KOPT-K1 (cell line): ENCODE measurements around the gene PLIN4.

Experiments used
- H3K27ac ChIP-seq: fragments of 200-600 bp; sonication (generic); 2 replicates; pipeline ENCODE4 v1.5.1; 2016; ENCODE audit warnings: antibody characterized with exemption, mild to moderate bottlenecking, low read depth, low read length; ENCODE audit not compliant: poor library complexity, severe bottlenecking
- H3K36me3 ChIP-seq: fragments of 200-600 bp; sonication (generic); 2 replicates; pipeline ENCODE4 v1.5.1; 2017; ENCODE audit warnings: antibody characterized with exemption, mild to moderate bottlenecking, low read length, moderate library complexity; ENCODE audit not compliant: insufficient read depth
- H3K9me3 ChIP-seq: fragments of 200-600 bp; sonication (generic); 2 replicates; pipeline ENCODE4 v1.5.1; 2017; ENCODE audit warnings: antibody characterized with exemption, low read length, mild to moderate bottlenecking; ENCODE audit not compliant: insufficient read depth, poor library complexity, severe bottlenecking

The PLIN4 gene

GRCh38 chr19:4522291-4523002, 4.2 kb upstream of the PLIN4 start:
- Histone ChIP-seq H3K36me3 (no peaks in the 10 kb centered on the region), H3K9me3 (no peaks in the 10 kb centered on the region), H3K27ac (no peak overlapping the region)

- H3K9me3 ChIP-seq: no peaks in the 10 kb centered on the region
- no peak overlapping the region for H3K27ac ChIP-seq
- H3K36me3 ChIP-seq: no peaks in the 10 kb centered on the region
Measured at GRCh38 chr19:4521888-4522242, 3.6 kb upstream of the PLIN4 start.

DNA sequence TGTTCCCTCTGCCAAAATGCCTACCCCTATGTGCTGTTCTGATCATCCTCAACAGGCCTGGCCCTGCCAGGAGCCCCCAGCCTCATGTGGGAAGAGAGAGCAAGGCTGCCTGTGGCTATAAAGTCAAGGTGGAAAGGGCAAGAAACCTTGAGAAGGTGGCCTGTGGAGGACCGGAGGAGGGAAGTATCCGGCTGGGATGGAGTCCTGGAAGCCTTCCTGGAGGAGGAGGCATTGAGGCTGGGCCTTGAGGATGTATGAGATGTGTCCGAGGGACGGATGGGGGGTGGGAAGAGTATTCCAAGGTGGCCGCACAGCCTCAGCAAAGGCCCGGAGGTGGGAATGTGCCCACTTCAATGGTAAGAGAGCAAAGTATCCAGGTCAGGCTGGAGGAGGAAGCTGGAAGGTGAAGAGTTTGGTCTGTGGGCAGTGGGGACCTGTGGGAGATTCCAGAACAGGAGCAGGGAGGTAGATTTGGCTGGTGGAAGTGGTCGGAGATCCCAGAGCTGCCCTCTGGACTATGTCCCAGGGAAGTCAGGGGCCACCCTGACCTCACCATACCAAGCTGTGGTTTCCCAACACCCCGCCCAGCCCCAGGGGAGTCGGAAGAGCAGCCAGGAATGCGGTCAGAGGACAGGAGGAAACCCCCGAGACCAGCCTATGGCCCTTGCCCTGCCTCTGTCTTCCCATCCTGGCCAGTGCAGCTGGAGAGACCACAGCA, 3.0 kb upstream of the PLIN4 start:
- Histone ChIP-seq H3K9me3 (no peaks in the 10 kb centered on the region), H3K27ac (no peak overlapping the region), H3K36me3 (no peaks in the 10 kb centered on the region)

DNA sequence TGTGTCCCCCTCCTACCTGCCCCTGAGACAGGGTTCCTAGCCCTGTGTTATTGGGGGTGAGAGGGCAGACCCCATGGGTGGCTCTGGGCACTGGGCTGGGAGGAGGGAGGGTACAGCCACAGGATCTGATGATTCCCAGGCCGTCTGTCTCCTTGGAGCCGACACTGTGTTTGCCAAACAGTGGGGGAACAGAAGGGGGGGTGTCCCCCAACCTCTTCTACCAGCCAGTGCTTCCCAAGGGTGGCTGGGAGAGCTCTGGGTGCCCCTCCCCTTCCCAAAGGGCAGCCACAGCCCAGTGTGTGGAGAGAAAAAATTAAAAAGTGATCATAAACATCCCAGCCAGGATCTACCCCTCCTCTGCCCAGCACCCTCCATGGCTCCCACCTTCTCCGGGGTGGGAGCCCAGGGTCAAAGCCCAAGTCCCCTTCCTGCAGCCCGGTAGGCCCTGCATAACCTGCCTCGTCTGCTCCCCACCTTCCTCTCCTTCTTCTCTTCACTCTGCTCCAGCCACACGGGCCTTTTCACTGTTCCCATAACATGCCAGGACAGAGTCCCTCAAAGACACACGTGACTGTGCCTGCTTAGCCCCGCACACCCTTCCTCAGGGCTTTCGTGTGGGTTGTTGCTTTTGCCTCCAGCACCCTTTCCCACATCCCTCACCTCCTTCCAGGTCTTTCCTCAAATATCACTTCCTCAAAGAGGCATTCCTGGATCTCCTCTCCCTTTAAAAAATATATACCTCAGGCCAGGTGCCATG, 1.4 kb upstream of the PLIN4 start:
- Histone ChIP-seq H3K36me3 (no peaks in the 10 kb centered on the region), H3K9me3 (no peaks in the 10 kb centered on the region), H3K27ac (no peak overlapping the region)

- H3K27ac ChIP-seq: no peak overlapping the region
- no peaks in the 10 kb centered on the region for H3K9me3 ChIP-seq
- no peaks in the 10 kb centered on the region for H3K36me3 ChIP-seq
Measured at GRCh38 chr19:4519172-4519496, 848 bp upstream of the PLIN4 start.

GRCh38 chr19:4517451-4518057, 732 bp downstream of the PLIN4 start:
- Histone ChIP-seq H3K36me3 (no peaks in the 10 kb centered on the region), H3K27ac (no peak overlapping the region), H3K9me3 (no peaks in the 10 kb centered on the region)

- no peak overlapping the region for H3K27ac ChIP-seq
- H3K9me3 ChIP-seq: no peaks in the 10 kb centered on the region
- no peaks in the 10 kb centered on the region for H3K36me3 ChIP-seq
Measured at GRCh38 chr19:4516939-4517300, 1.4 kb downstream of the PLIN4 start.

DNA sequence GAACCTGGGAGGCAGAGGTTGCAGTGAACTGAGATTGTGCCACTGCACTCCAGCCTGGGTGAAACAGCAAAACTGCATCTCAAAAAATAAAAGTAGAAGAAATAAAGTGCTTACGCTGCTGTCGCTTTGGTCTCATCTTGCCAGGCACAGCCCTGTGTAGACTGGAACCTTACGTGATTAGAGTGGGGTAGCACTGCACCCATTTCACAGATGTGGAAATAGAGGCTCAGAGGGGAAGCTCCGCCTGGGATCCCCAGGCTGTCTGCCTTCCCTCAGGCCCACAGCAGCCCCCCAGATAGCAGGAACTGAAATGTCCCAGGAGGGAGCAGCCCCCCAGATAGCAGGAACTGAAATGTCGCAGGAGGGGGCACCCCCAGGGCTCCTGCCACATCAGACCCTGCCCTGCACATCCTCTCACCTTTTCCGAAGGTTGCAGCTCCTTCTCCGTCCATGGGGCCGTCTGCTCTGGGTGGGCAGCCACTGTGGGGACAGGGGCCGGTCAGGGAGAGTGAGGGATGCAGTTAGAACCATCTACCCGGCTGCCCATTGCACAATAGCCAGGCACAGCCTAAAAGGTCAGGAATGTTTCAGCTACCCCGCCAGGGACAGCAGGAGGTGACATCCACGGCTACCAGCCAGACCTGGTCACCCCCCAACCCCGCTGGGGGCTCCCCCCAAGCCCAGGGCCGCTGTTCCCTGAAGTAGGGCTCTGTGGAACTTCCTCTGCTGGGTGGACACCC, 1.9 kb downstream of the PLIN4 start:
- Histone ChIP-seq H3K9me3 (no peaks in the 10 kb centered on the region), H3K27ac (no peak overlapping the region), H3K36me3 (no peaks in the 10 kb centered on the region)

- no peaks in the 10 kb centered on the region for H3K9me3 ChIP-seq
- no peaks in the 10 kb centered on the region for H3K36me3 ChIP-seq
- H3K27ac ChIP-seq: no peak overlapping the region
Measured at GRCh38 chr19:4515732-4516131, 2.6 kb downstream of the PLIN4 start.

GRCh38 chr19:4513248-4513647, 5.0 kb downstream of the PLIN4 start:
- no peaks in the 10 kb centered on the region for H3K36me3 ChIP-seq
- H3K27ac ChIP-seq: no peak overlapping the region
- no peaks in the 10 kb centered on the region for H3K9me3 ChIP-seq

DNA sequence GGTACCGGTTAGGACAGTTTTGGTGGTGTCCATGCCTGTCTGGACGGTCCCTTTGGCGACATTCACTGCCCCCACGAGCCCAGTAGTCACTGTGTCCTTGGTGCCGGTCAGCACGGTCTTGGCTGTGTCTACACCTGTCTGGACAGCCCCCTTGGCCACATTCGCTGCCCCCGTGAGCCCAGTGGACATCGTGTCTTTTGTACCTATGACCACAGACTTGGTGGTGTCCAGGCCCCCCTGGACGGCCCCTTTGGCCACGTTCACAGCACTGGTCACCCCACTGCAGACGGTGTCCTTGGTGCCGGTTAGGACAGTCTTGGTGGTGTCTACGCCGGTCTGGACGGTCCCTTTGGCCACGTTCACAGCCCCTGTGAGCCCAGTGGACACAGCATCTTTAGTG, 6.2 kb downstream of the PLIN4 start:
- H3K9me3 ChIP-seq: no peaks in the 10 kb centered on the region
- H3K27ac ChIP-seq: no peak overlapping the region
- H3K36me3 ChIP-seq: no peaks in the 10 kb centered on the region

GRCh38 chr19:4511300-4512054, 6.8 kb downstream of the PLIN4 start:
- H3K27ac ChIP-seq: no peak overlapping the region
- H3K9me3 ChIP-seq: no peaks in the 10 kb centered on the region
- 0 out of 2 replicates have a peak, but pooled peaks cover 2% of the 10 kb centered on the region for H3K36me3 ChIP-seq

DNA sequence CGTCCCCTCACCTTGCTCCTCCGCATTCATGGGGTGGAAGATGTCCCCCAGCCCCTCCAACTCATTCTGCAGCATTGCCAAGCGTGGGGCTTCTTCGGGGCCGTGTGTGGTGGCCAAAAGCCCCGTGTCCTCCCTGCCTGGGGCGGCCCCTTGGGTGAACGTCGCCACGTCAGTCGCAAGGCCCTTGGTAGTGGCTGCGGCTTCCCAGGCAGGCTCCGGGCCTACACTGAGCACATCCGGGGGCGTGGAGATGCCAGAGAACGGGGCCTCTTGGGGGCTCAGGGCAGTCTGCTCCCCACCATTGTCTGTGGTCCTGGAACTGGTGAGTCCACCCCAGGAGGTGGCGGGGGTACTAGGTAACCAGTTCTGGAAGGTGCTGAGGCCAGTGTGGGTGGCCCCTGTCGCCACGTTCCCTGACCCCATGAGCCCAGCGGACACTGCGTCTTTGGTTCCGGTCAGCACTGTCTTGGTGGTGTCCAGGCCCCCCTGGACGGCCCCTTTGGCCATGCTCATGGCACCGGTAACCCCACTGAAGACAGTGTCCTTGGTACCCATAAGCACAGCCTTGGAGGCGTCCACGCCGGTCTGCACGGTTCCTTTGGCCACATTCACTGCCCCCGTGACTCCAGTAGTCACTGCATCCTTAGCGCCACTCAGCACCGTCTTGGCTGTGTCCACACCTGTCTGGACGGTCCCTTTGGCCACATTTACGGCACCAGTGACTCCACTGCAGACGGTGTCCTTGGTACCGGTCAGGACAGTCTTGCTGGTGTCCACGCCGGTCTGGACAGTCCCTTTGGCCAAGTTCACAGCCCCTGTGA, 7.6 kb downstream of the PLIN4 start:
- H3K9me3 ChIP-seq: no peaks in the 10 kb centered on the region
- H3K27ac ChIP-seq: no peak overlapping the region

More for the DNA sequence above, 7.6 kb downstream of the PLIN4 start:
- peaks cover 10% of the 10 kb centered on the region; the same call in 1 of the 2 replicates for H3K36me3 ChIP-seq
